Liver (tissue), 9 donors: ENCODE results near the gene RALGPS1. TPM values are rescaled to one million over a fixed set of nuclear protein-coding genes. Genes with fewer than 3 reads are reported as not detected.

Experiments
- DNase-seq: peaks from one replicate; pipeline ENCODE4 v3.0.0-alpha.2; 2017; ENCODE audit warnings: low spot score
- H3K27ac ChIP-seq, 2 donors: one replicate each; pipeline ENCODE4 v1.7.0; 2013; ENCODE audit warnings: inconsistent platforms in 2 of 2, low read length in 2 of 2, control low read depth in 1 of 2, low read depth in 1 of 2, mild to moderate bottlenecking in 1 of 2
- H3K27me3 ChIP-seq, 4 donors: one replicate each; pipeline versions ENCODE4 v1.6.1 to v1.7.0; 2013; ENCODE audit warnings: low read length in 3 of 4, inconsistent platforms in 1 of 4, mild to moderate bottlenecking in 1 of 4, moderate library complexity in 1 of 4; ENCODE audit not compliant: control insufficient read depth in 4 of 4, insufficient read depth in 4 of 4
- H3K36me3 ChIP-seq, 4 donors: one replicate each; pipeline versions ENCODE4 v1.6.1 to v1.7.0; 2013; ENCODE audit warnings: low read length in 3 of 4, mild to moderate bottlenecking in 3 of 4, low read depth in 1 of 4, moderate library complexity in 1 of 4; ENCODE audit not compliant: control insufficient read depth in 4 of 4, insufficient read depth in 3 of 4
- H3K4me1 ChIP-seq, 4 donors: one replicate each; pipeline versions ENCODE4 v1.6.1 to v1.7.0; 2013; ENCODE audit warnings: low read length in 3 of 4, mild to moderate bottlenecking in 3 of 4, moderate library complexity in 1 of 4; ENCODE audit not compliant: control insufficient read depth in 4 of 4, insufficient read depth in 4 of 4
- H3K4me3 ChIP-seq, 3 donors: one replicate each; pipeline versions ENCODE4 v1.6.1 to v1.7.0; 2013; ENCODE audit warnings: low read length in 3 of 3, control low read depth in 1 of 3, low read depth in 1 of 3, mild to moderate bottlenecking in 1 of 3
- H3K9ac ChIP-seq, 2 donors: one replicate each; pipeline ENCODE4 v1.7.0; 2013; ENCODE audit warnings: low read length in 2 of 2, mild to moderate bottlenecking in 2 of 2, moderate library complexity in 2 of 2, control low read depth in 1 of 2, low read depth in 1 of 2
- H3K9me3 ChIP-seq, 4 donors: one replicate each; pipeline versions ENCODE4 v1.6.1 to v1.7.0; 2013; ENCODE audit warnings: low read length in 3 of 4; ENCODE audit not compliant: control insufficient read depth in 4 of 4
- EGR1 ChIP-seq, 2 donors: IDR thresholded peaks; 2 replicates each; pipeline ENCODE4 v1.6.1; 2016 to 2018; ENCODE audit warnings: antibody characterized with exemption in 2 of 2, low read depth in 2 of 2
- FOXA1 ChIP-seq: IDR thresholded peaks from 2 replicates; pipeline ENCODE4 v1.6.1; 2016; ENCODE audit warnings: antibody characterized with exemption
- FOXA2 ChIP-seq: IDR thresholded peaks from 2 replicates; pipeline ENCODE4 v1.6.1; 2016; ENCODE audit warnings: antibody characterized with exemption
- GABPA ChIP-seq, 2 donors: IDR thresholded peaks in 1 of 2; conservative IDR thresholded peaks in 1 of 2; 2 replicates each; pipeline ENCODE4 v1.6.1; 2016; ENCODE audit warnings: antibody characterized with exemption in 2 of 2, mild to moderate bottlenecking in 1 of 2, moderate library complexity in 1 of 2
- HNF4A ChIP-seq, 2 donors: conservative IDR thresholded peaks; 2 replicates each; pipeline ENCODE4 v1.6.1; 2016; ENCODE audit warnings: antibody characterized with exemption in 2 of 2, mild to moderate bottlenecking in 2 of 2
- HNF4G ChIP-seq: IDR thresholded peaks from 2 replicates; pipeline ENCODE4 v1.6.1; 2016; ENCODE audit warnings: antibody characterized with exemption
- JUND ChIP-seq, 2 donors: IDR thresholded peaks; 2 replicates each; pipeline ENCODE4 v1.6.1; 2016; ENCODE audit warnings: antibody characterized with exemption in 2 of 2
- NR2F2 ChIP-seq: IDR thresholded peaks from 2 replicates; pipeline ENCODE4 v1.6.1; 2016; ENCODE audit warnings: antibody characterized with exemption
- RAD21 ChIP-seq, 2 donors: IDR thresholded peaks; 2 replicates each; pipeline ENCODE4 v1.6.1; 2016; ENCODE audit warnings: antibody characterized with exemption in 2 of 2, mild to moderate bottlenecking in 2 of 2
- RXRA ChIP-seq, 2 donors: IDR thresholded peaks; 2 replicates each; pipeline ENCODE4 v1.6.1; 2017 to 2018; ENCODE audit warnings: antibody characterized with exemption in 2 of 2, mild to moderate bottlenecking in 1 of 2
- SP1 ChIP-seq: IDR thresholded peaks from 2 replicates; pipeline ENCODE4 v1.6.1; 2018; ENCODE audit warnings: antibody characterized with exemption, mild to moderate bottlenecking
- TAF1 ChIP-seq: conservative IDR thresholded peaks from 2 replicates; pipeline ENCODE4 v1.6.1; 2016; ENCODE audit warnings: antibody characterized with exemption, mild to moderate bottlenecking
- YY1 ChIP-seq: IDR thresholded peaks from 2 replicates; pipeline ENCODE4 v1.6.1; 2016; ENCODE audit warnings: antibody characterized with exemption, mild to moderate bottlenecking
- WGBS: extraction: QIAGEN DNeasy Blood & Tissue Kit; methylation state at CpG from one replicate; pipeline ENCODE4 v1.1.7; 2013; 5-methylcytosine and 5-hydroxymethylcytosine counted together
- polyA plus RNA-seq, 2 donors: library from polyadenylated mRNA; stranded (reverse) in 1 of 2; unstranded in 1 of 2; fragments of 200-250 nt in 1 of 2; fragments of >200 nt in 1 of 2; fragmentation: Nextera tagmentation in 1 of 2; extraction: Ambion mirVana in 1 of 2; gene quantifications; one replicate each; pipeline versions ENCODE4 v1.2.1 to v1.2.3, GENCODE V29; 2013 to 2015
- total RNA-seq, 2 donors: library from RNA; depleted of rRNA; stranded (reverse); fragments of >200 nt; gene quantifications; one replicate each; pipeline ENCODE4 v1.2.3, GENCODE V29; 2014
- TF ChIP-seq, protein P1 (sequence below): IDR thresholded peaks from 2 replicates; pipeline ENCODE4 v1.6.1; 2016; ENCODE audit warnings: antibody characterized with exemption
- TF ChIP-seq, protein P2 (sequence below): IDR thresholded peaks from 2 replicates; pipeline ENCODE4 v1.6.1; 2016; ENCODE audit warnings: antibody characterized with exemption
- TF ChIP-seq, protein P3 (sequence below): IDR thresholded peaks from 2 replicates; pipeline ENCODE4 v1.6.1; 2016; ENCODE audit warnings: antibody characterized with exemption
- TF ChIP-seq, protein P4 (sequence below): IDR thresholded peaks from 2 replicates; pipeline ENCODE4 v1.6.1; 2016; ENCODE audit warnings: antibody characterized with exemption, mild to moderate bottlenecking
- donor health status: healthy.
- donor health status: healthy.
- donor health status: healthy.
- donor health status: healthy.
- donor health status: healthy.

The RALGPS1 gene
- total and polyA plus RNA-seq, 4 donors: 1.4 to 2.7 (median 2.0) TPM

DNA sequence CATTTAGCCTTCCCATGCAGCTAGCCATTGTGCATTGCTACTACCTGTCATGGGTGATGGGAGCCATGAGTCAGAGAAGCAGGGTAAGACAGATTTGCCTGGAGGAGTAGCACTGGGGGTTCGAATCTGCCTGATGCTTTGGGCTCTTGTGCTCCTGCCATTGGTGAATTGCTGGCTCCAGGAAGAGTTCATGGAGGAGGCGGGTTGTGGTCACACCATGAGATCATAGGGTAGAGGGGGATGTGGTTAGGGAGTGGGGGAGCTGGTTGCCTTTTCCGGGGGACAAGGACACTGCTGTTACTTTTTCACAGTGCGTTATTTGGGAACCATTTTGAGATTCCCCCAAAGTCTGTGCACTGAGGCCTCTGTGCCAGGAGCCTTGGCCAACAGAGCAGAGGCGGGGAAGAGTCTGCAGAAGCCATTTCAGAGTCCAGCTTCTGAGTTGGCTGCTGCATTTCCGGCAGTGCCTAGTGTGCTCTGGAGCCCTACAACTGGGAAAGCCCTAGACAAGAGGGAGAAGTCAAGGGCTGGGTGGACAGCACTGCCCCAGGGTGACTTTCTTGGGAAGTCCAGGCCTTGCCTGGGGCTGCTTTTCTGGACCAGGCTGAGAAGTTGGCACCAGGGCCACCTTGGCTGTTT is 201.6 kb downstream of the RALGPS1 start:
- H3K36me3 ChIP-seq: no peaks in the 10 kb centered on the region
- WGBS: 85% methylated on average over 6 of the region's 6 CpGs
- DNase-seq: no peak
- no peaks in the 10 kb centered on the region for H3K9me3 ChIP-seq
- TF ChIP-seq NR2F2: no peak
- TF ChIP-seq RXRA (IDR thresholded peaks at IDR 0.05): no peak
- TF ChIP-seq, protein P1, sequence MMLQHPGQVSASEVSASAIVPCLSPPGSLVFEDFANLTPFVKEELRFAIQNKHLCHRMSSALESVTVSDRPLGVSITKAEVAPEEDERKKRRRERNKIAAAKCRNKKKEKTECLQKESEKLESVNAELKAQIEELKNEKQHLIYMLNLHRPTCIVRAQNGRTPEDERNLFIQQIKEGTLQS: no peak
- TF ChIP-seq, protein P2, sequence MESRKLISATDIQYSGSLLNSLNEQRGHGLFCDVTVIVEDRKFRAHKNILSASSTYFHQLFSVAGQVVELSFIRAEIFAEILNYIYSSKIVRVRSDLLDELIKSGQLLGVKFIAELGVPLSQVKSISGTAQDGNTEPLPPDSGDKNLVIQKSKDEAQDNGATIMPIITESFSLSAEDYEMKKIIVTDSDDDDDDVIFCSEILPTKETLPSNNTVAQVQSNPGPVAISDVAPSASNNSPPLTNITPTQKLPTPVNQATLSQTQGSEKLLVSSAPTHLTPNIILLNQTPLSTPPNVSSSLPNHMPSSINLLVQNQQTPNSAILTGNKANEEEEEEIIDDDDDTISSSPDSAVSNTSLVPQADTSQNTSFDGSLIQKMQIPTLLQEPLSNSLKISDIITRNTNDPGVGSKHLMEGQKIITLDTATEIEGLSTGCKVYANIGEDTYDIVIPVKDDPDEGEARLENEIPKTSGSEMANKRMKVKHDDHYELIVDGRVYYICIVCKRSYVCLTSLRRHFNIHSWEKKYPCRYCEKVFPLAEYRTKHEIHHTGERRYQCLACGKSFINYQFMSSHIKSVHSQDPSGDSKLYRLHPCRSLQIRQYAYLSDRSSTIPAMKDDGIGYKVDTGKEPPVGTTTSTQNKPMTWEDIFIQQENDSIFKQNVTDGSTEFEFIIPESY: no peak
- TF ChIP-seq RAD21 (IDR thresholded peaks at IDR 0.05): no peak
- TF ChIP-seq YY1: no peak
- TF ChIP-seq FOXA1: no peak
- no peak for TF ChIP-seq HNF4A (conservative IDR thresholded peaks at IDR 0.05)
- TF ChIP-seq FOXA2: no peak
- TF ChIP-seq, protein P3, sequence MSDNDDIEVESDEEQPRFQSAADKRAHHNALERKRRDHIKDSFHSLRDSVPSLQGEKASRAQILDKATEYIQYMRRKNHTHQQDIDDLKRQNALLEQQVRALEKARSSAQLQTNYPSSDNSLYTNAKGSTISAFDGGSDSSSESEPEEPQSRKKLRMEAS: no peak
- TF ChIP-seq SP1: no peak
- no peak for TF ChIP-seq HNF4G
- TF ChIP-seq GABPA (IDR thresholded peaks at IDR 0.05 in 1 of 2, conservative IDR thresholded peaks at IDR 0.05 in 1 of 2): no peak
- no peak overlapping the region for H3K27ac ChIP-seq
- H3K4me3 ChIP-seq: no peak overlapping the region
- no peaks in the 10 kb centered on the region for H3K4me1 ChIP-seq
- no peak overlapping the region for H3K9ac ChIP-seq
- H3K27me3 ChIP-seq: no peaks in the 10 kb centered on the region

DNA sequence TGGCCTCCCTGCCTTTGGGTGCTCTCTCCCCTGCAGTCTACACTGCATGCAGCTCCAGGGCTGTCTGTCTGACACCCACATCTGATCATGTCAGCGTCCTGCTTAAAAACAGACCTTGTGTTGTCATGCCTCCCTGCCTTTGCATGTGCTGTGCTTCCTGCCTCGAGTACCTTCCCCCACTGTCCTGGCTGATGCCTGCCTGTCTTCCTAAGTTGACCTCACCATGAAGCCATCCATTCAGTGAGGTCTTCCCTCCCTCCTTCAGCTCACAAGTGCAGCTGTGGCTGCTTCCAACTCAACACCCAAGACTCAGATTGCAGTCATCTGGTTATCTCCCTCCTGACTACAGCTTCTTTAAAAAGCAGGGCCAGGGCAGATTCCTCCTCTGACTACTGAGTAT is 202.4 kb downstream of the RALGPS1 start:
- TF ChIP-seq, protein P3: no peak
- TF ChIP-seq HNF4A (conservative IDR thresholded peaks at IDR 0.05): no peak
- TF ChIP-seq SP1: no peak
- TF ChIP-seq YY1: no peak
- TF ChIP-seq JUND (IDR thresholded peaks at IDR 0.05): no peak
- TF ChIP-seq EGR1 (IDR thresholded peaks at IDR 0.05; ENCODE audit: low read depth in 2 of 2): no peak
- TF ChIP-seq, protein P4, sequence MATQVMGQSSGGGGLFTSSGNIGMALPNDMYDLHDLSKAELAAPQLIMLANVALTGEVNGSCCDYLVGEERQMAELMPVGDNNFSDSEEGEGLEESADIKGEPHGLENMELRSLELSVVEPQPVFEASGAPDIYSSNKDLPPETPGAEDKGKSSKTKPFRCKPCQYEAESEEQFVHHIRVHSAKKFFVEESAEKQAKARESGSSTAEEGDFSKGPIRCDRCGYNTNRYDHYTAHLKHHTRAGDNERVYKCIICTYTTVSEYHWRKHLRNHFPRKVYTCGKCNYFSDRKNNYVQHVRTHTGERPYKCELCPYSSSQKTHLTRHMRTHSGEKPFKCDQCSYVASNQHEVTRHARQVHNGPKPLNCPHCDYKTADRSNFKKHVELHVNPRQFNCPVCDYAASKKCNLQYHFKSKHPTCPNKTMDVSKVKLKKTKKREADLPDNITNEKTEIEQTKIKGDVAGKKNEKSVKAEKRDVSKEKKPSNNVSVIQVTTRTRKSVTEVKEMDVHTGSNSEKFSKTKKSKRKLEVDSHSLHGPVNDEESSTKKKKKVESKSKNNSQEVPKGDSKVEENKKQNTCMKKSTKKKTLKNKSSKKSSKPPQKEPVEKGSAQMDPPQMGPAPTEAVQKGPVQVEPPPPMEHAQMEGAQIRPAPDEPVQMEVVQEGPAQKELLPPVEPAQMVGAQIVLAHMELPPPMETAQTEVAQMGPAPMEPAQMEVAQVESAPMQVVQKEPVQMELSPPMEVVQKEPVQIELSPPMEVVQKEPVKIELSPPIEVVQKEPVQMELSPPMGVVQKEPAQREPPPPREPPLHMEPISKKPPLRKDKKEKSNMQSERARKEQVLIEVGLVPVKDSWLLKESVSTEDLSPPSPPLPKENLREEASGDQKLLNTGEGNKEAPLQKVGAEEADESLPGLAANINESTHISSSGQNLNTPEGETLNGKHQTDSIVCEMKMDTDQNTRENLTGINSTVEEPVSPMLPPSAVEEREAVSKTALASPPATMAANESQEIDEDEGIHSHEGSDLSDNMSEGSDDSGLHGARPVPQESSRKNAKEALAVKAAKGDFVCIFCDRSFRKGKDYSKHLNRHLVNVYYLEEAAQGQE: no peak
- no peak for TF ChIP-seq TAF1
- H3K4me3 ChIP-seq: no peak overlapping the region
- no peak overlapping the region for H3K9ac ChIP-seq
- no peaks in the 10 kb centered on the region for H3K27me3 ChIP-seq
- H3K4me1 ChIP-seq: peaks cover 0 to 7% (median 0%) of the 10 kb centered on the region in 4 donors
- H3K27ac ChIP-seq: no peak overlapping the region
- DNase-seq: no peak
- H3K36me3 ChIP-seq: no peaks in the 10 kb centered on the region
- H3K9me3 ChIP-seq: no peaks in the 10 kb centered on the region
- WGBS: 77% methylated on average over 2 of the region's 2 CpGs
